ENCODE data around the gene HSD11B2.

The HSD11B2 gene

GRCh38 chr16:67396159-67397035 lies 34.5 kb upstream of the HSD11B2 start:
- no peak for DNase-seq (ENCODE audit: low read depth in 2 of 2)

DNA sequence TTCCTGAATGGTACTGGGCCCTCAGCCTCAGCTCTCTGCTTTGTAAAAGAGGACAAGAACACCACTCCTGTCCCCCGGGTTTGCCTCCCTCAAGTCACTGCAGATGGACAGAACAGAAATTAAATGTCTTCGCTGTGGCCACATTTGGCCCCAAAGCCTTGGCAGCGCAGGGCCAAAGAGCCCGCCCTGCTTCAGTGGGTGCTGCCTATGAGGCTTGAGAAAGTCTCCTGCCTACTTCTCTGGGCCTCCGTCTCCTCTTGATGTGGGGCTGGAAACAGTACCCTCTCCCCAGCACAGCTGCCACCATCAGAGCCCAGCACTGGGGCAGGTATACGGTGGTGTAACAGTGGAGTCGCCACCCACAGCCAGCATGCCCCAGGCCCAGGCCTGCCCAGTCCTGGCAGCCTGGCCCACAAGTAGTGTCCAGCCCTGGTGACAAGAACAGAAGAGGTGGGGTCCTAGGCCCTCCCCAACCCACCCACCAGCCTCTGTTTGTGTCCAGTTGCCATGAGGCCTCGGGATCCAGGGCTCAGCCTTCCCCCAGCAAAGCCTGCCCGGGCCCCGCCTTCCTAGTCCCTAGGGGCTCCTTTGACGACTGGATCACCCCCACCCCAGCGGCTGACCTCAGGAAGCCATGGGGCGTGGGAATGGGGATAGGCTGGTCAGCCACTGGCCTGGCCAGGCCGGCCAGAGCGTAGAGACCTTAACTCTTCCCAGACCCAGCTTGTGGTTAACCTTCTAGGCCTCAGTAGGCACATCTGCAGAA lies 33.7 kb upstream of the HSD11B2 start:
- DNase-seq (ENCODE audit: low read depth in 2 of 2), result no peak

DNA sequence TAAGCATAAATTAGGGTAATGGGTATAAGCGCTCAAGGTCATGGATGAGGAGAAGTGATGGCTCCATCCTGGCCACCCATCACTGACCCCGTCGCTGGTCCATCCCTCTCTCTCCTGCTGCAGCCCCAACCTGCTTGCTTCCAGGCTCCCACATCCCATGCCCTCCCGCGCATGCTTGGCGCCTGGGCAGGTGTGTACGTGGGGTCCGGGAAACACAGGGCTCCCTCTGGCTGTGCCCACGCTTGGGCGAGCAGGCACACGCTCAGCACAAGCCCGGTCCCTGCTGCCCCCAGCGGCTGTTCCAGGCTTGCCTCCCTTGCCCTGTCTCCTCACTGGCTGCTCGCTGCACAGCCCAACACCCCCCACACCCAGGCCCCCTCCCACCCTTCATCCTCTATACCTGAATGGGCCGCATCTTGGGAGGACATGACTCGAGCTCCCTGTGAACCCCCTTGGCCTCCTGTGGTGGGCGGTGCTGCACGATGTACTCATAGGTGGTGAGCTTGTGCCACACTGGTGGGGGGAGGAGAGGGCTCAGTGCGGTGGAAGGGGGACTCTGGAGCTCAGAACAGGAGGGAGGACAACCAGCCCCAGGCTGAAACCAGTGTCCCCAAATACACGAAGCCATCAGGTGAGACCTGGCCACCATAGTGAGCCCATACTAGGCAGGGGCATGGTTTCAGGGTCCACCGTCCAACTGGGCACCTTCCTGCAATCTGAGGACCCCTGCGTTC lies 32.9 kb upstream of the HSD11B2 start:
- no peak for DNase-seq (ENCODE audit: low read depth in 2 of 2)

DNA sequence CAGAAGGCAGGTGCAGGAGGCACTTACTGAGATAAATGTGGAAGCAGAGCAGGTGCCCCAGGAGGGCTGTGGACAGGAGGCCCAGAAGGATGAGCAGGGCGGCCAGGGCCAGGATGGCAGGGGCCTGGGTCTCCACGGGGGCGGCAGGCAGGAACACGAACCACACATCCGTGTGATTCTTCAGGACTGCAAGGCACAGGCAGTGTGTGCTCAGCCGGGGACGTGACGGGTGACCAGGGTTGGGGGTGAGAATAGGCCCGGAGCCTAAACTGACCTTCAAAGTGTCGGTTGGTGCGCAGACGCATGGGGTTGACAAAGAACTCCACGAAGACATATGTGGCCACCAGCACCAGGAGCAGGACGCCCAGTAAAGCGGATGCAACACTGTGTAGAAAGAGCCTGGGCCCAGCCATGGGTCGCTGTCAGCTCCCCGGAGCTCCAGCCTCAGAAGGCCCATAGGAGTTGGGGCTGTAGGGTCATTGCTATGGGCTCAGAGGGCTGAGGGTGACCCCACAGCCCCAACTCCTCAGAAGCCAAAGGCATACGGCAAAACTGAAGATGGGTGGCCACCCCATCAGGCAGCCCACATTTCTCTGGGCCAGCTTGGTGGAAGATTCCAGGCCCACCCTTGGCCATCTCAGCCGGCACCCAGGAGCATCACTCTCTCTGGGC lies 32.2 kb upstream of the HSD11B2 start:
- no peak for DNase-seq (ENCODE audit: low read depth in 2 of 2)

GRCh38 chr16:67399218-67399733 lies 31.6 kb upstream of the HSD11B2 start:
- DNase-seq (ENCODE audit: low read depth in 2 of 2), result peak in 1 of 2 donors; percentile 37

DNA sequence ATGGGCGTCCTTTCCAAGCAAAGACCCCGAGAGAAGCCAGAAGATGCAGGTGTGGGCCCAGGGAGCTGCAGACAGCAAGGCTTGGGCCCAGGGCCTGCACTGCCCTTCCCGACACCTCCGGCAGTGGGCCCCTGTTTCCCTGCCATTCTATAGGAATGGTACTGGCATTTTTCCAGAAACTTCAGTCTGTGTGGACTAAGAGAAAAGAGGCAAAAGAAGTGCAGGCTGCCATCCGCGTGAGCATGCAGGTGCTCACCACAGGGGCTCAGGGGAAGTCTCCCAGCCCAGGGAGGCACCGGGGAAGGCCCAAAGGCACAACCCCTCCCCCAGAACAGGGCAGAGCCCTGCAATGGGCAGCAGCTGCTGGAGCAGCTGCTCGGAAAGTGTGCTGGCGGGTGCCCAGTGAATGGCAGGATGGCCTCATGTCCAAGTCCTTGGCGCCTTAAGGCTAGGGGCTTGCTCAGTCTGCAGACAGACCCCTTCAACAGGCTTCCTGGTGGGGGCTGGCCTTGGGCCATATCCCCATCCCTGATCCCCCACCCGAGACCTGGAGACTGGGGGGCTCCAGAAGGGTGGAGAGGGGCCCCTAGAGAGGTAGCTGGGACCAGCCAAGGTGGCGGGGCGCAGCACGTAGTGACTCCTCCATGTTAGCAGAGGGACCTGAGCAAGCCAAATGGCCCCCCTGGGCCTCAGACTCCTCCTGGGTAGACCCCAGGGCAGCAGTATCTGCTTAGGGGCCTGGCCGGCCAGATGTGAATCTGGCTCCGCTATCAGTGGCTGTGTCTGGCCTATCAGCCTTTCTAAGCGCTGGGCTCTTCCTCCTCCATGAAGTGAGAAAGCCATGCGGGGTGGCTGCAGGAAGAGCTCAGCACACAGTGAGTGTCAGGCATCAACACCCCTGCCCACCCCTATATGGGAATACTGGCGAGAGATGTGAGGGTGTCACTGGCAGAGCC lies 30.9 kb upstream of the HSD11B2 start:
- no peak for DNase-seq (ENCODE audit: low read depth in 2 of 2)

- no peak for DNase-seq (ENCODE audit: low read depth in 2 of 2)
Measured at GRCh38 chr16:67400901-67401300, 30.0 kb upstream of the HSD11B2 start.

DNA sequence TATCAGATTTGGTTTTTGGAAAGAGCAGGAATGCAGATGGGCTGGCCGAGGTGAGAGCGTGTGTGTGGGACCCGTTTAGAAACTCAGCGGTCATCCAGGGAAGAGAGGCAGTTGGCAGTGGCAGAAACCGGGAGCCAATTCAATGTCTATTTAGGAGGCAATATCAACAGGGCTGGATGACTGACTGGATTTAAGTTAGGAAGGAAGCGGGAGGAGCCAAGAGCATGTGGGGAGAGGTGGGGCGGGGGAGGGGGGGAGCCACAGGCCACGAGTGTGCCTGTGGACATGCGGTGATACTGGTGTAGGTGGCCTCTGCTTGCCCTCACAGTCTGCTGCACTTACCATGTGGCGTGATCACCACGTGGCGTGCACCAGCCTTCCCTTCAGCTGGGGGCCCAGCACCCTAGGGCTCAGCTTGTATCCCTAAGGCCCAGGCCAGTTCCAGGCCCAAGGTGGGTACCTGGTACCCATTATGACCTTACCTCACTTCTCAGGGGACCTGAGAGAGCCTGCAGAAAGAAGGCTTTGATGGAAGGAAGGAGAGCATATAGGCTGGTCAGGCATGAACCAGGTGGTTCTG lies 26.9 kb upstream of the HSD11B2 start:
- no peak for DNase-seq (ENCODE audit: low read depth in 2 of 2)

DNA sequence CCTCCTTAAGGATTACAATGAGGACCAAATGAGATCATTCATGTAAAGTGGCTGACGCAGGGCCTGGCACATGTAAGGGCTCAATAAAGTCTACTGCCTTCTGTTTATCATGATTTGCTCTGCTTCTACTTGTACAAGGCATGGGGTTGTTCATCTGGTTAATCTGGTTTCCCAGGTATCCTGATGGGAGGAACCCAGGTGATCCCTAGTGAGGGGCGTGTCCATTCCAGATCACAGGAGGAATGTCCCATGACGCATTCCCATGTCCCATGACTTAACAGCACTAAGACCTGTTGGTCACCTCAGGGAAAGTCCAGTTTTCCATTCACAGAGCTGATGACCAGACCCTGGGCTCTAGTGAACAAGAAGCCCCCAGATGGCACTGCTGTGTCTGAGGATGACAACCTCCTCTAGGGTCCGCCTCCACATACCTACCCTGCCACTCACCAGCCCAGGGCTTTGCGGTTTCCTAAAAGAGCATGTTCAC lies 26.1 kb upstream of the HSD11B2 start:
- no peak for DNase-seq (ENCODE audit: low read depth in 2 of 2)

GRCh38 chr16:67405336-67405735 lies 25.6 kb upstream of the HSD11B2 start:
- DNase-seq (ENCODE audit: low read depth in 2 of 2), result no peak

- no peak for DNase-seq (ENCODE audit: low read depth in 2 of 2)
Measured at GRCh38 chr16:67406111-67406971, 24.6 kb upstream of the HSD11B2 start.

DNA sequence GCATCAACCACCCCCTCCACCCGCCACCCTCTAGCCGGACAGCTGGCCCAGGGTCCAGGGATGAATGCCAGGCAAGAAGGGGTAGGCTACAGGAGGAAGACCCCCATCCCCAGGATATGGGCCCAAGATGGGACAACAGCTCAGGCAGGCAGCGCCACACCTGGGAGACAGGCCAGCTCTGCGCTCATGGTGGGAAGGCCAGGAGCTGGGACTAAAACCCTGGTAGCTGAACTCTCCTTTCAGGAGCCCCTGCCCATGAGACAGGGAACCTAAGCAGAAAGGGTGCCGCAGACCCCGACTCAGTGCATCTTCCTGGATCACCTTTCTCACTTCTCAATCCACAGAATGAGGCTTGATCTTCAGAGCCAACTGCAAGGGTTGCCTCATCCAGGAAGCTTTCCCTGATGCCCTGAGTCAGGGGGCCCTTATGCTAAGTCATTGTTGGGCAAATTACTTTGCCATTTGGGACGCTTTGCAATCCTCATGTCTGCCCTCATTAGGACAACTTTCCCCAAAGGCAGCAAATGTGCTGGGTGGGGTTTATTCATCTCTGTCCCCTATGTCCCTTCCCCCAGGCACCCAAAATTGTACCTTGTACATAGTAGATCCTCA lies 23.6 kb upstream of the HSD11B2 start:
- DNase-seq (ENCODE audit: low read depth in 2 of 2), result no peak

- no peak for DNase-seq (ENCODE audit: low read depth in 2 of 2)
Measured at GRCh38 chr16:67407788-67408452, 23.0 kb upstream of the HSD11B2 start.

DNA sequence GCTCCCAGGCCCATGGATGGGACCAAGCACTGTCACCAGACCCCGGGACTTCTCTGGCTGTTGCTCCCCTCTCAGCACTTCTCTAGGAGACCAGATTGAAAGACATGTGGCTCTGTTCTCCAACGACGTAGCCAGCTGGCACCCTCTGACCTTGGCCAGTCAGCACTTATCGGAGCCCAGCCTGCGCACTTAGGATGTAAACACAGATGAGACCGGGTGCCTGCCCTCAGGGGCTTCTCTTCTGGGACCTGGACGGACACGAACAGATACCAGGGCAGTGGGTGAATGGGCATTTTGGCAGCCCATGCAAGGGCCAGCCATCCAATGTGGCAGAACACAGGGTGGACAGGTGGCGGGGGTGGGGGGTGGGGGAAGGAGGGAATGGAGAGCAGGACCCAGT lies 21.3 kb upstream of the HSD11B2 start:
- DNase-seq (ENCODE audit: low read depth in 2 of 2), result no peak

DNA sequence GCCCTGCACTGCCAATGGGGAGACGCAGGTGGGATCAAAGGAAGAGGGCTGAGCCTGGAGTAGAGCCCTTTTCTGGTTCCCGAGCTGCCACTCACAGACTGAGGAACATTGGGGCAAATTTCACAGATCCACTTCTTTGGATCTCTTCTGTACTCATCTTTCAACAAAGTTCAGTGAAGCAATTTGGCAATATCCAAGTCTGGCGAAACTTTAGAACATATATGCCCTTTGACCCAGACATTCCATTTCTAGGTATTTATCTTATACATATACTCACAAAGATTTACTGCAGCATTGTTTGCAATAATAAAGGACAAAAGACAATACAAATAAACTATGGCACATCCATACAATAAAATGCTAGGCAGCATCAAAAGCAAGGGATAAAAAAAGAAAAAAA lies 19.6 kb upstream of the HSD11B2 start:
- no peak for DNase-seq (ENCODE audit: low read depth in 2 of 2)

GRCh38 chr16:67412294-67412693 lies 18.6 kb upstream of the HSD11B2 start:
- no peak for DNase-seq (ENCODE audit: low read depth in 2 of 2)

GRCh38 chr16:67413978-67414911 lies 16.7 kb upstream of the HSD11B2 start:
- DNase-seq (ENCODE audit: low read depth in 2 of 2), result no peak
